Measurements from ENCODE around the gene ADAM12.

The ADAM12 gene

GRCh38 chr10:126137562-126138221 lies 250.6 kb downstream of the ADAM12 start:
- TF ChIP-seq TAF1 (IDR thresholded peaks at IDR 0.05; ENCODE audit: borderline replicate concordance, low read depth, low read length) (no peak), POLR2AphosphoS5 (IDR thresholded peaks at IDR 0.05; ENCODE audit: low read depth, low read length) (no peak), POLR2A (IDR thresholded peaks at IDR 0.05; ENCODE audit: low read depth, low read length) (no peak)
- DNase-seq (ENCODE audit: insufficient read length) (no peak), FAIRE-seq (no peak)

- DNase-seq (ENCODE audit: insufficient read length): no peak
- TF ChIP-seq POLR2A (IDR thresholded peaks at IDR 0.05; ENCODE audit: low read depth, low read length) (no peak), TAF1 (IDR thresholded peaks at IDR 0.05; ENCODE audit: borderline replicate concordance, low read depth, low read length) (no peak), POLR2AphosphoS5 (IDR thresholded peaks at IDR 0.05; ENCODE audit: low read depth, low read length) (no peak)
- FAIRE-seq: no peak
Observed at GRCh38 chr10:126135941-126136595, 252.2 kb downstream of the ADAM12 start.

DNA sequence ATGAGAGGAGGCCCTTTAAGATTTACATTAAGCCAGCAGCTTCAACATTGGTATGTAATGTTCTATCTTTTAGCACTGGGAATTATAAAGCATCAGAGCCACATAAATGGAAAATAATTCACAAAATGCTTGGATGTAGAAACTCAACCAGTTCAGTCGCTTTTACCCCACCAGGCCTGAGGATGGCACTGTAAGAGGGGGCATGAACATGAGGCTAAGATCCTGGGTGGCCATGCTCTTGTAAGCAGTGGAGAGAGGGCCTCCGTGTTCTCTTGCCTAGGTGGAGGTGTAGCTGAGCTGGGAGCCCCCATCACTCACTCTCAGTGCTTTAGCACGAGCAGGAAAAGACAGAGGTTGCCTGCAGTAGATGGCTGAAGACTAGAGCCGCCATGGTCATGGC lies 253.1 kb downstream of the ADAM12 start:
- TF ChIP-seq POLR2A (IDR thresholded peaks at IDR 0.05; ENCODE audit: low read depth, low read length) (no peak), TAF1 (IDR thresholded peaks at IDR 0.05; ENCODE audit: borderline replicate concordance, low read depth, low read length) (no peak), POLR2AphosphoS5 (IDR thresholded peaks at IDR 0.05; ENCODE audit: low read depth, low read length) (no peak)
- FAIRE-seq (no peak), DNase-seq (ENCODE audit: insufficient read length) (no peak)

DNA sequence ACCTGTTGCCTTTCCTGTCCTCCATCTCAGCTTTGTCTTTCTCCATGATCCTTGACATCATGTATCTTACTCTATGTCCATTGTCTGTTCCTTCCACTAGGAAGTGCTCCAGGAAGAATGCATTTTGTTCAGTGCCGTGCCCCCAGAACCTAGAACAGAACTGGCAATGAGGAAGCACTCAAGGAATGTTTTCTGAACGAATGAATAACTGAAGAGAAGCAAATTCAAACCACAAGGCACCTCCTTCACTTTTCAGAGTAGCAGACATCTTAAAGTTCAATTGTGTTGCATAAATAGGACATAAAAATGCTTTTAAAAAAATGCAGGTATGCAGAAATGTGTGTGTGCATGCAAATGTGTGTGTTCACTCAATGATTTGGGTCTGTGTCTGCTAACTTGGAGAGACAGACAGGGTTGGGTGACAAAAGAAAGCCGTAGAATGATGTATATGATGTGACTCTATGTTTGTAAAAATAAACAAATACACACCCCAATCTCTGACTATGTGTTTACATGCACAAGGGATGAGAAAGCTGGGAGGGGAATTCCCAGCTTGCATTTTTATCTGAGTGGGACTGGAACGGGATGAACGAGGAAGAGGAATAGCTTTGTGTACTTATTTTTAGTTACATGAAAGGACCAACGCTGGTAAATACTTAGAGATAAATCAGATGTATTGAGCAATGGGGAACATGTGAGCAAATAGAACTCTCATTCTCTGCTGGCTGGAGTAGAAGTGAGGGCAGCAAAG lies 254.2 kb downstream of the ADAM12 start:
- no peak for FAIRE-seq

GRCh38 chr10:126133082-126133620 lies 255.1 kb downstream of the ADAM12 start:
- DNase-seq (ENCODE audit: insufficient read length) (no peak), FAIRE-seq (no peak)
- TF ChIP-seq TAF1 (IDR thresholded peaks at IDR 0.05; ENCODE audit: borderline replicate concordance, low read depth, low read length) (no peak), POLR2A (IDR thresholded peaks at IDR 0.05; ENCODE audit: low read depth, low read length) (no peak), POLR2AphosphoS5 (IDR thresholded peaks at IDR 0.05; ENCODE audit: low read depth, low read length) (no peak)

More for the DNA sequence above, 254.2 kb downstream of the ADAM12 start:
- TF ChIP-seq TAF1 (IDR thresholded peaks at IDR 0.05; ENCODE audit: borderline replicate concordance, low read depth, low read length) (no peak), POLR2A (IDR thresholded peaks at IDR 0.05; ENCODE audit: low read depth, low read length) (no peak), POLR2AphosphoS5 (IDR thresholded peaks at IDR 0.05; ENCODE audit: low read depth, low read length) (no peak)
- DNase-seq (ENCODE audit: insufficient read length): no peak

DNA sequence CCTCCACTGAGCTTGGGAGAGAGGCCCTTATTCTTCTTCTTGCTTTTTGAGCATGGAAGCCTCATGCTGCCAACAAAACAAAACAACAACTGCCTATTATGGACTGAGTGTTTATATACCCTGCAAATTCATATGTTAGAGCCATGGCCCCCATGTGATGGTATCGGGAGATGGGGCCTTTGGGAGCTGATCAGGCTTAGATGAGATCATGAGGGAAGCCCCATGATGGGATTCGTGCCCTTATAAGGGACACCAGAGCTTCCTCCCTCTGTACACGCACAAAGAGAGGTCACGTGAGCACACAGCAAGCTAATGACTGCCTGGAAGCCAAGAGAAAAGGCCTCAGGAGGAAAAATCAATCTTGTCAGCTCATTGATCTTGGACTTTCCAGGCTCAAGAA lies 256.9 kb downstream of the ADAM12 start:
- no peak for FAIRE-seq
- TF ChIP-seq TAF1 (IDR thresholded peaks at IDR 0.05; ENCODE audit: borderline replicate concordance, low read depth, low read length) (no peak), POLR2AphosphoS5 (IDR thresholded peaks at IDR 0.05; ENCODE audit: low read depth, low read length) (no peak), POLR2A (IDR thresholded peaks at IDR 0.05; ENCODE audit: low read depth, low read length) (no peak)
- DNase-seq (ENCODE audit: insufficient read length): no peak

- FAIRE-seq: no peak
- no peak for TF ChIP-seq TAF1 (IDR thresholded peaks at IDR 0.05; ENCODE audit: borderline replicate concordance, low read depth, low read length)
- no peak for TF ChIP-seq POLR2AphosphoS5 (IDR thresholded peaks at IDR 0.05; ENCODE audit: low read depth, low read length)
- no peak for TF ChIP-seq POLR2A (IDR thresholded peaks at IDR 0.05; ENCODE audit: low read depth, low read length)
Observed at GRCh38 chr10:126130271-126130710, 258.0 kb downstream of the ADAM12 start.

GRCh38 chr10:126129026-126129425 lies 259.3 kb downstream of the ADAM12 start:
- no peak for DNase-seq (ENCODE audit: insufficient read length)
- TF ChIP-seq TAF1 (IDR thresholded peaks at IDR 0.05; ENCODE audit: borderline replicate concordance, low read depth, low read length): no peak
- TF ChIP-seq POLR2A (IDR thresholded peaks at IDR 0.05; ENCODE audit: low read depth, low read length): no peak
- no peak for TF ChIP-seq POLR2AphosphoS5 (IDR thresholded peaks at IDR 0.05; ENCODE audit: low read depth, low read length)
- FAIRE-seq: no peak

More at GRCh38 chr10:126130271-126130710, 258.0 kb downstream of the ADAM12 start:
- no peak for DNase-seq (ENCODE audit: insufficient read length)

GRCh38 chr10:126128581-126128980 lies 259.7 kb downstream of the ADAM12 start:
- TF ChIP-seq POLR2AphosphoS5 (IDR thresholded peaks at IDR 0.05; ENCODE audit: low read depth, low read length) (no peak), TAF1 (IDR thresholded peaks at IDR 0.05; ENCODE audit: borderline replicate concordance, low read depth, low read length) (no peak), POLR2A (IDR thresholded peaks at IDR 0.05; ENCODE audit: low read depth, low read length) (no peak)
- DNase-seq (ENCODE audit: insufficient read length): no peak
- no peak for FAIRE-seq

GRCh38 chr10:126127481-126128029 lies 260.7 kb downstream of the ADAM12 start:
- FAIRE-seq: no peak
- TF ChIP-seq POLR2AphosphoS5 (IDR thresholded peaks at IDR 0.05; ENCODE audit: low read depth, low read length) (no peak), TAF1 (IDR thresholded peaks at IDR 0.05; ENCODE audit: borderline replicate concordance, low read depth, low read length) (no peak), POLR2A (IDR thresholded peaks at IDR 0.05; ENCODE audit: low read depth, low read length) (no peak)
- DNase-seq (ENCODE audit: insufficient read length): no peak

DNA sequence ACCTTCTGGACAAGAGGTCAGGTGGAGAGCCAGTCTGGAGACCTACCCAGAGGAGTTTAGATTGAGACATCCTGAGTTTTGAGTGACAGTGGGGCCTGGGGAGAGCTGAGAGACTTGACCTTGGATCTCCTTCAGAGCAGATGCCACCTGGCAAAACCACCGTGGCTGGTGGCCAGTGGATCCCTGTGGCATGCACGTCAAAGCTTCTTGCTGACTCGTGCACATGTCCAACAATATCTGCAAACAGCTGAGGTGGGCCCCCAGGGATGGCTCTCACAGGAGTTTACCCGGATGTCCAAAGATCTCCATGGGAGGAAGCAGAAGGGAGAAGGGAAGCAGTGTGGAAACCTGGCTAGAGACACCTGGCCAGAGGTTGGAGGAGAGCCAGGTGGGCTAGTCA lies 261.4 kb downstream of the ADAM12 start:
- DNase-seq (ENCODE audit: insufficient read length) (no peak), FAIRE-seq (no peak)
- no peak for TF ChIP-seq TAF1 (IDR thresholded peaks at IDR 0.05; ENCODE audit: borderline replicate concordance, low read depth, low read length)
- TF ChIP-seq POLR2AphosphoS5 (IDR thresholded peaks at IDR 0.05; ENCODE audit: low read depth, low read length): no peak
- no peak for TF ChIP-seq POLR2A (IDR thresholded peaks at IDR 0.05; ENCODE audit: low read depth, low read length)
